Esophagus squamous epithelium (tissue), 5 donors: ENCODE data around the gene NR3C2. TPM values are rescaled to one million over a fixed set of nuclear protein-coding genes. Genes with fewer than 3 reads are reported as not detected.

Experiments
- DNase-seq: peaks from one replicate; lab custom pipeline; 2025; lab: John Stamatoyannopoulos, UW
- H3K27ac ChIP-seq, 4 donors: fragments of 200-600 bp; sonication (generic); one replicate each; pipeline ENCODE4 v1.5.1; 2016 to 2019; ENCODE audit warnings: mild to moderate bottlenecking in 1 of 4
- H3K27me3 ChIP-seq, 4 donors: fragments of 200-600 bp; sonication (generic); 1 replicate in 3 of 4; 2 replicates in 1 of 4; pipeline versions ENCODE4 v1.5.1 to v1.6.0; 2017 to 2021; ENCODE audit warnings: antibody characterized with exemption in 1 of 4
- H3K36me3 ChIP-seq, 3 donors: fragments of 200-600 bp; sonication (generic); one replicate each; pipeline ENCODE4 v1.5.1; 2016 to 2019
- H3K4me1 ChIP-seq, 3 donors: fragments of 200-600 bp; sonication (generic); one replicate each; pipeline ENCODE4 v1.5.1; 2017 to 2019
- H3K4me3 ChIP-seq, 4 donors: fragments of 200-600 bp; sonication (generic); 1 replicate in 3 of 4; 2 replicates in 1 of 4; pipeline ENCODE4 v1.5.1; 2016 to 2019; ENCODE audit warnings: mild to moderate bottlenecking in 2 of 4, moderate library complexity in 1 of 4
- H3K9me3 ChIP-seq, 3 donors: fragments of 200-600 bp; sonication (generic); one replicate each; pipeline ENCODE4 v1.5.1; 2016 to 2019
- CTCF ChIP-seq, 6 experiments: fragments of 450-650 bp in 4 of 6; fragments of 200-600 bp in 2 of 6; sonication (generic) in 2 of 6; IDR thresholded peaks; one replicate each; pipeline ENCODE4 v1.5.1; 2016 to 2019; ENCODE audit warnings: antibody characterized with exemption in 6 of 6, mild to moderate bottlenecking in 4 of 6, moderate library complexity in 4 of 6
- POLR2A ChIP-seq, 4 donors: fragments of 450-650 bp; IDR thresholded peaks; one replicate each; pipeline ENCODE4 v1.6.1; 2017; ENCODE audit warnings: antibody characterized with exemption in 4 of 4, mild to moderate bottlenecking in 4 of 4, moderate library complexity in 3 of 4
- WGBS, 2 donors: methylation state at CpG; one replicate each; pipeline ENCODE4 v1.1.5; 2018; 5-methylcytosine and 5-hydroxymethylcytosine counted together
- intact Hi-C: fragments of 100-400 bp; cut with DNase I; formaldehyde crosslinking; loops from one replicate; pipeline ENCODE4 v1.15.0; 2022
- total RNA-seq, 4 donors: library from RNA; depleted of rRNA; stranded (reverse); fragments of >200 nt; gene quantifications; one replicate each; pipeline ENCODE4 v1.1.0, GENCODE V29; 2016
- donor health status: DM: yes; HTN: yes; CAD: no.

The NR3C2 gene
- total RNA-seq, 4 donors from 2014 or later, result 1.2 to 5.3 (median 2.3) TPM

- no peak for DNase-seq
- H3K36me3 ChIP-seq, result peaks cover 0 to 39% (median 0%) of the 10 kb centered on the region in 3 donors
- intact Hi-C loops, result no loop called here
- no peak overlapping the region for H3K4me3 ChIP-seq
- H3K27ac ChIP-seq, result no peak overlapping the region
- H3K4me1 ChIP-seq, result peaks cover 0 to 34% (median 3%) of the 10 kb centered on the region in 3 donors
- H3K27me3 ChIP-seq, result no peaks in the 10 kb centered on the region
- TF ChIP-seq CTCF (IDR thresholded peaks at IDR 0.05), result no peak
- TF ChIP-seq POLR2A (IDR thresholded peaks at IDR 0.05), result no peak
- H3K9me3 ChIP-seq, result no peaks in the 10 kb centered on the region
- 73 to 74% methylated on average over 3 to 4 of the region's 4 CpGs for WGBS, 2 donors
Observed at GRCh38 chr4:148051403-148051802, 390.8 kb downstream of the NR3C2 start.

- 30 to 48% methylated on average over 4 of the region's 4 CpGs for WGBS, 2 donors
- intact Hi-C loops, result no loop called here
Observed at GRCh38 chr4:148048598-148048997, 393.6 kb downstream of the NR3C2 start.

GRCh38 chr4:148044912-148045352, 397.3 kb downstream of the NR3C2 start:
- intact Hi-C loops, result no loop called here
- 71 to 76% methylated on average over 4 of the region's 4 CpGs for WGBS, 2 donors
- Histone ChIP-seq H3K4me1 (peaks cover 0 to 9% (median 0%) of the 10 kb centered on the region in 3 donors), H3K9me3 (no peaks in the 10 kb centered on the region), H3K27ac (no peak overlapping the region), H3K4me3 (no peak overlapping the region), H3K36me3 (peaks cover 0 to 30% (median 0%) of the 10 kb centered on the region in 3 donors), H3K27me3 (no peaks in the 10 kb centered on the region)
- TF ChIP-seq CTCF (IDR thresholded peaks at IDR 0.05), result no peak
- TF ChIP-seq POLR2A (IDR thresholded peaks at IDR 0.05), result no peak
- DNase-seq, result no peak

More at GRCh38 chr4:148048598-148048997, 393.6 kb downstream of the NR3C2 start:
- peaks cover 0 to 25% (median 3%) of the 10 kb centered on the region in 3 donors for H3K4me1 ChIP-seq
- peaks cover 0 to 30% (median 0%) of the 10 kb centered on the region in 3 donors for H3K36me3 ChIP-seq
- H3K27me3 ChIP-seq, result no peaks in the 10 kb centered on the region
- TF ChIP-seq POLR2A (IDR thresholded peaks at IDR 0.05) (no peak), CTCF (IDR thresholded peaks at IDR 0.05) (no peak)
- H3K4me3 ChIP-seq, result no peak overlapping the region
- DNase-seq, result no peak
- H3K27ac ChIP-seq, result no peak overlapping the region
- no peaks in the 10 kb centered on the region for H3K9me3 ChIP-seq

GRCh38 chr4:148044089-148044911, 397.9 kb downstream of the NR3C2 start:
- no peak for DNase-seq
- intact Hi-C loops, result no loop called here
- no peak overlapping the region for H3K4me3 ChIP-seq
- no peak overlapping the region for H3K27ac ChIP-seq
- peaks cover 0 to 9% (median 0%) of the 10 kb centered on the region in 3 donors for H3K4me1 ChIP-seq
- TF ChIP-seq POLR2A (IDR thresholded peaks at IDR 0.05), result no peak
- no peak for TF ChIP-seq CTCF (IDR thresholded peaks at IDR 0.05)
- H3K9me3 ChIP-seq, result no peaks in the 10 kb centered on the region
- 83 to 87% methylated on average over 7 to 9 of the region's 9 CpGs for WGBS, 2 donors
- peaks cover 0 to 27% (median 0%) of the 10 kb centered on the region in 3 donors for H3K36me3 ChIP-seq
- H3K27me3 ChIP-seq, result no peaks in the 10 kb centered on the region
